Dermis microvascular lymphatic vessel endothelial cell (primary cell): ENCODE results near the gene LYAR. TPM values are rescaled to one million over a fixed set of nuclear protein-coding genes. Genes with fewer than 3 reads are reported as not detected.
A peak's percentile ranks its signal among the peaks of the same experiment; 100 is the strongest.

Experiments
- DNase-seq, 2 donors: peaks; one replicate each; pipeline versions ENCODE4 v3.0.0 to v3.0.0-alpha.2; 2010; ENCODE audit warnings: low read depth in 2 of 2
- total RNA-seq: library from RNA; depleted of rRNA; stranded (reverse); fragments of >200 nt; gene quantifications from 2 replicates; pipeline ENCODE4 v1.2.1, GENCODE V29; 2014

LYAR gene
- total RNA-seq, 1 donor from 2014 or later = 9.1 TPM

GRCh38 chr4:4316150-4316495, 26.2 kb upstream of the LYAR start:
- no peak for DNase-seq

- DNase-seq = no peak
These were observed 25.7 kb upstream of the LYAR start for GRCh38 chr4:4315461-4316149.

- no peak for DNase-seq
These were observed 21.2 kb upstream of the LYAR start for GRCh38 chr4:4311193-4311592.

GRCh38 chr4:4308800-4309441, 19.0 kb upstream of the LYAR start:
- DNase-seq = no peak

GRCh38 chr4:4306920-4307319, 17.0 kb upstream of the LYAR start:
- DNase-seq = no peak

- no peak for DNase-seq
These were observed 12.5 kb upstream of the LYAR start for GRCh38 chr4:4302416-4302815.

- no peak for DNase-seq
These were observed 12.0 kb upstream of the LYAR start for GRCh38 chr4:4302001-4302400.

GRCh38 chr4:4299006-4299405, 9.1 kb upstream of the LYAR start:
- no peak for DNase-seq

GRCh38 chr4:4296283-4296846, 6.4 kb upstream of the LYAR start:
- DNase-seq = no peak

- DNase-seq = no peak
These were observed 3.3 kb upstream of the LYAR start for GRCh38 chr4:4293279-4293678.

GRCh38 chr4:4289597-4289940, 385 bp downstream of the LYAR start:
- no peak for DNase-seq

GRCh38 chr4:4289055-4289454, 899 bp downstream of the LYAR start:
- no peak for DNase-seq

- DNase-seq = no peak
These were observed 1.9 kb downstream of the LYAR start for GRCh38 chr4:4288098-4288497.

GRCh38 chr4:4284827-4285618, 4.9 kb downstream of the LYAR start:
- peak in 1 of 2 donors; percentile 44 for DNase-seq

- no peak for DNase-seq
These were observed 8.2 kb downstream of the LYAR start for GRCh38 chr4:4281787-4282186.

- no peak for DNase-seq
These were observed 12.4 kb downstream of the LYAR start for GRCh38 chr4:4277531-4277930.

- DNase-seq = no peak
These were observed 15.7 kb downstream of the LYAR start for GRCh38 chr4:4274226-4274625.

- no peak for DNase-seq
These were observed 18.0 kb downstream of the LYAR start for GRCh38 chr4:4271912-4272311.

- DNase-seq = peak in 1 of 2 donors; percentile 12
These were observed 19.4 kb downstream of the LYAR start for GRCh38 chr4:4270529-4270928.

GRCh38 chr4:4269856-4270255, 20.1 kb downstream of the LYAR start:
- DNase-seq = peak; percentile 55 to 87

GRCh38 chr4:4269331-4269731, 20.6 kb downstream of the LYAR start:
- peak in 1 of 2 donors; percentile 31 for DNase-seq

GRCh38 chr4:4268776-4269175, 21.2 kb downstream of the LYAR start:
- DNase-seq = no peak
